GM19238 (cell line): Measurements from ENCODE around the gene MAGI1.

Experiments used
- DNase-seq: peaks from one replicate; pipeline ENCODE4 v3.0.0; 2011; ENCODE audit warnings: low spot score; ENCODE audit not compliant: insufficient read length

The MAGI1 gene

GRCh38 chr3:65596029-65596300 lies 442.8 kb downstream of the MAGI1 start:
- DNase-seq = no peak

GRCh38 chr3:65595222-65596028 lies 443.3 kb downstream of the MAGI1 start:
- DNase-seq = no peak

GRCh38 chr3:65593780-65594752 lies 444.7 kb downstream of the MAGI1 start:
- no peak for DNase-seq

DNA sequence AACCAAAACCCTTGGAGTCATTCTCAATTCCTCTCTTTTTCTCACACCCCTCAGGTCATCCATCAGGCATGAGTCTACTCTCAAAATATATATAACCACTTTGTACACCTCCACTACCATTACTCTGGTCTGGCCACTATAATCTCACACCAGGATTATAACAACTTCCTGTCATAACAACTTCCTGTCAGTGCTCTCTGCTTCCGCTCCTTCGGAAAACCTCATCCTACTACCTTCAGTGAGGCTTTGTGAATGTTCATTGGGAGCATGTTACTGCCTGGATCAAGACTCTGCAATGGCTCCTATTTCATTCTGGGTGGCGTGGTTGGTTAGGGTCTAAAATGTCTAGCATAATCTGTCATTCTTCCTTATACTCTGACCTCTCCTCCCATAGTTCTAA lies 447.4 kb downstream of the MAGI1 start:
- no peak for DNase-seq

DNA sequence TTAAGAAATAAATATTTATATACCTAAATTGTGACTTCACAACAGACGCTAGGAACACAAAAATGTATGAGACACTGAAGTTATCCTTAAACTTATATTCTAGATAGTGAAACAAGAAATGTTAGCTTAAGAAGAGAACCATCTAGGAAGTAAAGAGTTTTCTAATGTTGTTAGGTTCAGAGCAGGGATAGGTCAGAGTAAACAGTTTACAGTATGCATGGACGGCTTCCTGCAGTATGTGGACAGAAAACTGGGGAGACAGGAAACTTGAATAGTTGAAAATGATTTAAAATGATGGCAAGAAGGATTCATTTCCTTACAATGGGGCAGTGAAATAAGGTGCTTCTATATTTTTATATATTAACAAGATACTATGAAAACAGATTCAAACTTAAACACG lies 449.8 kb downstream of the MAGI1 start:
- DNase-seq = no peak

- no peak for DNase-seq
These were observed 450.9 kb downstream of the MAGI1 start for GRCh38 chr3:65587650-65588439.

DNA sequence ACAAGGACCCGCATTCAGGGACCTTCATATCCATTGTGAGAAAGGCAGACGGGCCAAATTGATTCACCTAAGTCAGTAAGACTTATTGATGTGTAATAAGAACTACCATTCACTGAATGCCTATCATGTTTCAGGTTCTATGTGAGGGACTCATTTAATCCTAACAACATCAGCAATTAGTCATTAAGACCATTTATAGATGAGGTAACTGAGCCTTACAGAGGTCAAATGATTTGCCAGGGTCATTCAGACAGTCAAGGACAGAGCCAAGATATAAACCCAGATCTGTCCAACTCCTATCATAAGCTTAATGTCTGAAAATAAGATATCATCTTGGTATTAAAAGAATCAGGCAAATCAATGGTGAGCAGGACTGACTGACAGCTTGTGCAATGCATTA lies 453.8 kb downstream of the MAGI1 start:
- DNase-seq = no peak

- DNase-seq = no peak
These were observed 454.7 kb downstream of the MAGI1 start for GRCh38 chr3:65584002-65584401.

GRCh38 chr3:65583188-65583587 lies 455.5 kb downstream of the MAGI1 start:
- no peak for DNase-seq

DNA sequence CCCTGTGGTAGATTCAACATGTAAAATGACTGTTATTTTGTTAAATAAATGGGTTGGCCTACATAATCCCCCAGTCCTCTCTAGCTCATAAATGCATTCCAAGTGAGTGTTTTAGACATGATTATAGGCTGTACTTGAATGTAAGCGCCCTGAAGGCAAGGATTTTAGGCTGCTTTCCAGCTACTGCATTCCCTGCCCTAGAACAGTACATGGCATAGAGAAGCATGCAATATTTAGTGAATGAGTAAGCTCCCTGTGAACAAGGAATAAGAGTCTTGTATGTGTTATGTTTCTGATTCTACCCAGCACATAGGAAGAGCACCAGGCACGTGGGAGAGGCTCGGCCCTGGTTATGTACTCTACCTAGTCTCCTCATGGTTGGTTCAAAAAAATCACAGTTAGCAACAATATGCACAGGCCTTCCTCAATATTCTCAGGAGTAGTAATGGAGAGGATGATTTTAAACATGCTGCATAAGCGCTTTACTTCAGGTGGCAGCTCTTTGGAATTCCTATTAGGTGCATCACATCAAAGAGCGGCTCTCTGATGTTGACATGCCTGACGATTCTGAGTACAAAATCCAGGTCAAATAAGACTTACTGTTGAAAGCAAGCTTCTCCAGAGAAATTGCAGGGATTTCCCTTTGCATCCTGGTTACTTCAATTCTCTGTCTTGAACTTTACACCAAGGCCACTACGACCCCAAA lies 456.6 kb downstream of the MAGI1 start:
- DNase-seq = no peak

DNA sequence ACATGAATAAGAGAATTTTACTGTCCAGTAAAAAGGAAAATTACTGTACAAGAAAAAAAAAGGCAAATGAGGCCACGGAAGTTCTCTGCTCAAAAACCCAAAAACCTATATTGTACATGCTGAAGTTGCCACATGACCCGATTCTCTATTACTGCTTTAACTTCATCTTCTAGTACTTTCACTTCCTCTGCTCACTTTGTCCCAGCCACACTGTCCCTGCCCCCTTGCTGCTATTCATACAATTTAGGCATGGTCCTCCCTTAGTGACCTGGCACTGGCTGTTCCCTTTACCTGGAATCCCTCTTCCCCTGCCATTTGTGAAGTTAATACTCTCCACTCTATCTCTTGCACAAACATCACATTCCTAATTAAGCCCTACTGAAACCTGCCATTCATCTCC lies 457.4 kb downstream of the MAGI1 start:
- no peak for DNase-seq

GRCh38 chr3:65578861-65579260 lies 459.9 kb downstream of the MAGI1 start:
- no peak for DNase-seq

DNA sequence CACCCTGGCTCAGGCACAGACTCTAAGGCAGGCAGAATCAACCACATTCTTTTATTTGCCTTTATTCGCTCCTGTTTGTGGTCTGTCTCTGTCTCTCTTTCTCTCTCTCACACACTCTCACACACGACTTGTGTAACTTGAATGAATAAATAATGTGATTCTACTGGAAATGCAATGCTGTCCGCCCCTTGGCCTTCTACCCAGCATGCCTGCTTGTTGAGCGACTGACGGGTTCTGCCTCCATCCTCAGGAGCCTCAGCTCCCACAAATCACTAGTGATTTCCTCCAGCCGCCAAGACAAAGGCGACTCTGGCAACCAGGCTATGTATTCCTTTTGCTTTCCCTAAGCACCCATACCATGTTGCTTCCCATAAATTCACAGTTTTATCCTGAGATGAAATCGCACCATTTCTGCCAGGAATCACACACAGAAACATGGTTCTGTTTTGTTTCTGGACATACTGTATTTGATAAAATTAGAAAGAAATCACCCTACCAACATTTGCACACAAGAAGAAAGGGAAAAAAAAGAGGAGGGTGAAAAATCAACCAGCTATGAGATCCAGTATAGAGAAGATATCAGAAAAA lies 460.8 kb downstream of the MAGI1 start:
- no peak for DNase-seq

DNA sequence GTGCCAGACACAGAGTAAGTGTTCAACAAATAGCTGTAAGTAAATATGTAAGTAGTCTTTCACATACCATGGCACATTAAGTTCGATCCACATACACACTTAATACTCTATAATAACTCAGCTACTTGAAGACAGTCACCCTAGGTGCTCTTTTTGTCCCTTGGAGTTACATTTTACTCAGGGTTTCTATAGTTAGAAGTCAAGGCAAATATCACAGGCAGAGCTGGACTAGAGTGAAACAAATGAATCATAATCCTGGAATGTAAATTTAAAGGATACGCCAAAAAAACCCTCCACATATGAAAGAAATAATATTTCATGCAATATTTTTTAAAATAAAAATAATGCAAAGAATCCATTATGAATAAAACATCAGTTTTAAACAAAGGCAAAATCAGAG lies 461.8 kb downstream of the MAGI1 start:
- DNase-seq = no peak

DNA sequence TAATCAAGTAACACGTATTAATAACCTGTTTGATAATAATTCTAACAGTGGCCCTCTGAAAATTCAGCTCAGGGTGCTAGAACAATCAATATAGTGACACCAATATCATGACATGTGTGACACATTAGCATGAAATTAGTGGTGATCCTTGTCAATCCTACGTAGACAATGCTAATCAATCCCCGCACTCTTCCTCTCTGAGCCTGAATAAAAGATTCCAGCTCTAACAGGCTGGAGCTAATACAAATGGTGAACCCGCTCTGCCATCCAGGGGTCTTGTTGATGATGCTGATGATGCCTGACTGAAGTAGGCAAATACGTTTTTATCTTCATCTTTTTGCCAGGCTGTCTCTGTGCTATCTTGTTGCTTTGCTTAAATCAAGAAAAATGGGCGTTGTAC lies 462.5 kb downstream of the MAGI1 start:
- DNase-seq = no peak

GRCh38 chr3:65575376-65575840 lies 463.3 kb downstream of the MAGI1 start:
- DNase-seq = no peak

GRCh38 chr3:65573548-65574116 lies 465.1 kb downstream of the MAGI1 start:
- no peak for DNase-seq

DNA sequence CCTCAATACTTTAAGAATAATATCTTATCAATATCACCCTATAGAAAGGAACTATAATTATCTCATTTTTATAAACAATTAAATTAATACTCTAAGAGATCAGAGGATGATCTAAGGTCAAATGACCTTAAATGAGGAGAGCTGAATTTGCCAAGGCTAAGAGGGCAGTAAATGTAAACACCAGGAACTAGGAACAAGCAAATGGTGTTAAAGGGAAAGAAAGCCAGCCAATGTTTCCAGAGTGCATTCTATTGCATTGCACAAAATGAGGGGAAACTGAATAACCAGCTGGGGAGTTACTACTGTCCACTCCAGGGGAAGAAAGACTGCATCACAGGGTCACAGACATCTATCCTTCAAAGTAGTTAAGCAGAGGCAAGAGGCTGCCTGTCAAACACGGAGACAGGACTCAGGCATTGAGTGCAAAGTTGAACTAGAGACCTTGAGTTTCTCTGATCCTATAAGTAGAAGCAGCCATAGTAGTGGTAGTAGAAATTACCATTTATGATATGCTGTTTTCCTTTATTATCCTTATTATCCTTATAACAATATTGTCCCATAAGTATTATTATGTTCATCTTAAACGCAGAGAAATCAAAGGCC lies 466.4 kb downstream of the MAGI1 start:
- DNase-seq = no peak

GRCh38 chr3:65569845-65570405 lies 468.8 kb downstream of the MAGI1 start:
- no peak for DNase-seq

DNA sequence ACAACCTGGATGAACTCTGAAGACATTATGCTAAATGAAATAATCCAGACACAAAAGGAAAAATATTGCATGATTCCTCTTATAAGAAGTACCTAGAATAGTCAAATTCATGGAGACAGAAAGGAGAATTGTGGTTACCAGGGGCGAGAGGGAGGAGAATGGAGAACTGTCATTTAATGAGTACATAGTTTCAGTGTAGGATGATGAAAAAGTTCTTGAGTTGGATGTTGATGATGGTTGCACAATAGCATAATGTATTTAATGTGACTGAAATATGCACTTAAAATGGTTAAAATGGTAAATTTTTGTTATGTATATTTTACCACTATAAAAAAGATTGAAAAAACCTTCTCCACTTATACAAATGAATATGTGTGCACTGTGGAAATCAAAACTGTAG lies 469.6 kb downstream of the MAGI1 start:
- DNase-seq = no peak
